HG03432 (cell line): ENCODE results near the gene LMO7.

Experiments used
- ATAC-seq: cut with Tn5 transposase; IDR thresholded peaks from one replicate; pipeline ENCODE4 v1.9.1; 2021; ENCODE audit warnings: mild to moderate bottlenecking, moderate library complexity; ENCODE audit not compliant: unreplicated experiment

Gene LMO7

DNA sequence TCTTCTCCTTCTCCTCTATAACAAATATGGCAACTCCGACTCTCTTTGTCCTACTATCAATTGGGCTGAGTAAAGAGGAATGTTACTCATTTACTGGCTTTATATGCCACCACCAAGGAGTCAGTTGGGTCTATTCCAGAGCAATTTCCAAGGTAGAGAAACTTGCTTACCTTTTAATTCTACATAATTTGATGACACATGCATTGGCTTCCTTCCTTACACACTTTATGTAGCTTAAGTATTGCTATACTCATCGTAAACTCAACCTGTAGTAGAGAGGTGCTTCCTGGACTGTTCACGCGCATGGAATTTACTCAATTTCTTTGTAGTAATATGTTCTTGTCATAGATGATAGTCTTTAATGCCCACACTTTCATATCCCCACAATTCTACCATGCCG, 160.7 kb downstream of the LMO7 start:
- ATAC-seq = no peak

DNA sequence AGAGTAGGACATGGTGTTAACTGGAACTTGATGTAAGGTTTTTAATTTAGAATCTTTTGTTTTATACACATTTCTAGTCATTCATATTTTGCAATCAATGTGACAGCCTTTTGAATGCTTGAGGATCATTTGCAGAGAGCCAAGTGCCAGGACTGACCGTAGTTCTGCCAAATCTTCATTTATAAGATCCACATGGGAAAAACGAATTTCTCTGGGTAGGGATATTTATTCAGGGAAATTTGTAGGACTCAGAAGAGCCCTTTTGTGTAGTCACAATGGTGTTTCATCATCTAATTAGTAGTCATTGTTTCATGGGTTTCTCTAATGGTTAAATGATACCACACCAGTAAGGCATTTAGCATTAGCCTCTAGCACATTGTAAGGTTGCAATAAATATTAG, 161.1 kb downstream of the LMO7 start:
- no peak for ATAC-seq

DNA sequence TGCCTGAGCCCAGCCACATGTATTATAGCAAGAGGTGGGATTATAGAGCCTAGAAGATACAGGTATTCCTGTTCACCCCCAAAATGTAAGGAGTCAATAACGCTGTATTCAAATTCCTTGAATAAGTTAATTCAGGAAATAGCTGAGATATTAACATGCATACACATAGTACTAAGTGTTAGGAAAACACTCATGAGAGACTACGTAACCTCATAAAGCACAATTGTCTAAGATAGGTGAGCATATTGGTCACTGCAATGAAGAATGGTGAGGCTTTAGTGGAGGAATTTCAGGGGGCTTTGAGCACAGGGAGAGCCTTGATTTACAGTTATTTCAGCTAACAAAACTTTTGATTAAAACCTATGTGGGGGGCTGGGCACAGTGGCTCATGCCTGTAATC, 161.6 kb downstream of the LMO7 start:
- ATAC-seq = no peak

DNA sequence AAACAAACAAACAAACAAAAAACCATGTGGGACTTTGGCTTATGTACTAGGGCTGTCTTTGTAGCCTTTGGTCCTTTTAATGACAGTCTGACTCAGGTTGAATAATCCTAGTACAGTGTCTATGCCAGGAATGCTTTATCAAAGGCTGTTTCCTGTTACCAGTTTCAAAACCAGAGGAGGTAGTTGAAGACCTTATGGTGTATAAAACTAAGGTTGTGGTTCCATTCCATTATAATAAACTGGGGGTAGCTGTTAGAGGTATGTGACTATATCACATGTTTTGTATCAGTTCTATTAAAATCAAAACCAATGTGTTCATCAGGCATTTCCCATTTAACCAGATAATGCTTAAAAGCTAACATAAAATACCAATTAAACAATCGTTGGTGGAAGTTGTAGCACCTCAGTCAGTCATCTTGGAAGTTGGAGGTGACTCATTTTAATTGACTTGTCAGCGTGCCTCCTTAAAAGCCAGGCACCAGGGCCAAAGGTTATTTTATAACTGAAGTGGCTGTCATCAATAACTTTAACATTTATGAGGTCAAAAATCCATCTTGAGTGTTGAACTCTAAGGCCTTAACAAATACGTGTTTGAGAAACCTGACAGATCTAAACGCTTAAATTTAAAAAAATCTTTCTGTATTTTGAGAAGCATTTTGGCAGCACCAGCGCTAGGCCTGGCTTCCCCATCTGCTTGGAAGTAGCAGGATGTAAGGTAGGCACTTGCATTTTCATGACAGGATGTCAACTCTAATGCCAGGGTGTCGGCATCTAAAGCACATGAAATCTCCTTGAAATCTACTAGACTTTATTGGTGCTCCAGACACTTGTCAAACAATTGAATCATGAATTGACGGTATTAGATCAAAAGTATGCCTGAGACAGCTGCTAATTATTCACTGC, 162.5 kb downstream of the LMO7 start:
- no peak for ATAC-seq

DNA sequence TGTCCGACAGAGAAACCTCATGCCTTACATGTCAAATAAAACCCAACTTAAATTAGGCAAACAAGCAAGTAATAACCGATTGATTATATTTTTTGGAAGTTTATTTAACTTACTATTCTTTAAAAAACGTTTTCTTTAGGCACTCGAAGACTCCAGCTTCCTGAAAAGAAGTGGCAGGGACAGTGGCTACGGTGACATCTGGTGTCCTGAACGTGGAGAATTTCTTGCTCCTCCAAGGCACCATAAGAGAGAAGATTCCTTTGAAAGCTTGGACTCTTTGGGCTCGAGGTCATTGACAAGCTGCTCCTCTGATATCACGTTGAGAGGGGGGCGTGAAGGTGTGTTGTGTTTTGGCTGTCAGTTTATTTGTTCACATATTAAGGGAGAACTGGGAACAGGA, 164.4 kb downstream of the LMO7 start:
- ATAC-seq = no peak

DNA sequence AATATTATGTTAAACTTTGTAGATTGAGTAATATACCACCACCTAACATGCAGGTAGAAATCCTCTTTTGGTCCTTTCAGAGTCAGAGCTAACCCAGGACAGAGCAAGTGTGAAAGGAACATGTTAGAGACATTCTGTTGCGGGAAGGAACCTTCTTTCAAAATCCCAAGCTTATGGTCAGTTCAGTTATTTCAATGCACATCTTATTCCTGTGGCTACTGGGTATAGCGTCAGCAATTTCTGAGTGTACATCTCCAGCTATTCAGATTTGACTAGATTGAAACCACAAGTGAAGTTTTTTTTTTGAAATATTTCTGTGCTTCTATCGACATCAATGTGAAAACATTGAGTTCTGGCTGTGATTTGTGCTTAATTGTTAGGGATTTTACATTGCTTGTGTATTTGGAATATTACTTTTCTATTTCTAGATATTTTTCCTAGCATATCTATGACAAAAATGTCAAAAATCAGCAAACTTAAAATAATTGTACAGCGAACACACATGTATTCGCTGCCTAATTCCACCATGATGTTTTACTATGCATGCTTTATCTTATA, 165.3 kb downstream of the LMO7 start:
- ATAC-seq = no peak

DNA sequence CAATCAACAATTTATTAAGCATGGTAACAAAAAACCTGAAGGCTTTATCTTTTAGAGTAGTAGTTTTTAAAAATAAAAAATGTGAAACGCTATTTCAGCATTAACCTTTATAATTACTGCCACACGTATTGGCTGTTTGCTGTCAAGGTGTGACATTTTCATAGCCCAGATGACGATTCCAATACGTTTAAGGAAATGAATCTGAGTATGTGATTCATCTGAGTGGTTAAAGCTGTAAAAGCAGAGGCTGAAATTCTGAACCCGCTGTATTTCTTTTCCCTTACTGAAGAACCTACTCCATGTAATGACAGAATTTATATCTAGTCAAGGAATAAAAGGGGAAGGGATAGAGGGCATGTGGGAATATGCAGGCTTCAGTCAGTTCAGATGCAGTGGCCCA, 166.0 kb downstream of the LMO7 start:
- ATAC-seq = no peak

DNA sequence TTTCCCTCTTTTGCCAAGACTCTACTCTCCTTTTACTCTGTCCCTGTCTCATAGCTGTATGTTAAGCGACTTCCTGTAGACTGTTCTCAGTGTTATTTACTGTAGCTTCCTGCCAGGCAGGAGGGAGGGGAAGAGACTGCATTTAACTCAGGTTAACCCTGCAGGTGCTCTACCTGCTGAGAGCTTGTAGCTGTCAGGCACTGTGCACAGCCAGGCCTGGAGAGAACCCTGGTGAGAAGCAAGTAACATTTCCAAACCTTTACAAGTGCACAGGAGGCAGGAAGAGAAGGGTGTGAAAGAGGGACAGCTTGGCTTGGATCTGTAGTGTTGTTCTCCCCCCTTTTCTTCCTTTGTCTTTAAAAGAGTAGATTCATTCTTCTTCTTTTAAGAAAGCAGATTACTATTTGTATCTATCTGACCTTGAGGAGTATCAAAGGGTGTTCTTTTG, 167.1 kb downstream of the LMO7 start:
- ATAC-seq = no peak

DNA sequence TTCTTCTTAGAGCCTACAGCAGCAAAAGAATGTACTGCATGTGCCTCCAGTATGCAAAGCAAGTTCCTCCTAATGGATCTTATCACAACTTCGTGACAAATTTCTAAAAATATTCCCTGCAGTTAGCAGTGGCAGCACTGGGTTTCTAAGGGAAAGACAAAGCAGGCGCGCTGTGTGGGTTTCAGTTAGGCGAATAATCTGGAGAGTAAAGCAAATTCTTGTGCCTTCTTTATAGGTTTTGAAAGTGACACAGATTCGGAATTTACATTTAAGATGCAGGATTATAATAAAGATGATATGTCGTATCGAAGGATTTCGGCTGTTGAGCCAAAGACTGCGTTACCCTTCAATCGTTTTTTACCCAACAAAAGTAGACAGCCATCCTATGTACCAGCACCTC, 167.9 kb downstream of the LMO7 start:
- no peak for ATAC-seq

DNA sequence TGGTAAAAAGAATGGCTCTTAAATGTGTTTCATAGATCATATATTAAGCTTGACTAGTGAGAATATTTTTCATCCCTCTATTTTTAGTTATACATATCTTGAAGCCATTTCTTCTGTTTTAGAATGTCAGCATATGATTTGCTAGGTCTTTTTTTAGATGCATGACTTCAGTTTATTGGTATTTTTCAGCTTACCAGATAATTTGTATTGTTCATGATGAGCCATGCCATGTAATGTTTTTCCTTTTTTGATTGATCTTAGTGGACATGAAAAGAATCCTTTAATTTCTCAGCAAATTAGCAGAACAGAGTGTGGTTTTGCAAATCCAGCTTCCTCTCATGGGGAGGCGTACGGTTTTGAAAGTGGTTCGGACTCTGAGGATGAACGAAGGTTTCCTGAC, 168.5 kb downstream of the LMO7 start:
- ATAC-seq = no peak

DNA sequence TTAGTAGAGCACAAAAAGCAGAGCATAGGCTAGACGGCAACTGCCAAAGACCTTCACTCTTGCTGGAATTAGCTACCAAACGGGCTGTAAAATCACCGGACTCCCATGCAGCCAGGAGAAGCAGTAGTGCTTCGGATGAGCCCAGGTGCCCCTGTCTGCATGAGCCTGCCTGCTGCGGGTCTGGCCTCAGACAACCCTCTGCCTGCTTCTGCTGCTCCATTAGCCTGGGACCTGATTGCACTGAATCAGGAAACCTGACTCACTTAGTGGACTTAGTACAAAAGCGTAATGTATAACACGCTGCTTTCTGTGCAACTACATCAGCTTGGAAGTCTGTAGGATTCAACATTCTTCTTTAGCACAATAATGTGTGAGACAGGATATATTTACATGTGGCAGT, 170.0 kb downstream of the LMO7 start:
- ATAC-seq = no peak

DNA sequence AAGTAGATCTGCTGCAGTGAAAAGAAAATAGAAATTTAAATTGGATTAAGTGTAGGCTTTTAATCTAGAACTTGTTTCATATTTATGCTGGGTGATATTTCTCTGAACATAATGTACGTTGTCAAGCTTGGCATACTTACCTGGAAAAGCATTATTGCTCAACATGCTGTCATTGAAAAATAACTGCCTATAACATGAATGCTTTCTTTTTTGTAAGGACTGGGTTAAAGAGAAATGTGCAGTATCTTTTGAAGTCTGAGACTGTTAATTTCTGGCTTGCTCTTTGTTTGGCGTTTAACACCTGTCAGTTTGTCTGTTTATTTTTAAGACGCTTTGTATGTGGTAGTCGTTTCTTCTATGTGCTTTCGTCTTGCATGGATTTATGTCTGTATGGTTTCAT, 175.2 kb downstream of the LMO7 start:
- no peak for ATAC-seq

DNA sequence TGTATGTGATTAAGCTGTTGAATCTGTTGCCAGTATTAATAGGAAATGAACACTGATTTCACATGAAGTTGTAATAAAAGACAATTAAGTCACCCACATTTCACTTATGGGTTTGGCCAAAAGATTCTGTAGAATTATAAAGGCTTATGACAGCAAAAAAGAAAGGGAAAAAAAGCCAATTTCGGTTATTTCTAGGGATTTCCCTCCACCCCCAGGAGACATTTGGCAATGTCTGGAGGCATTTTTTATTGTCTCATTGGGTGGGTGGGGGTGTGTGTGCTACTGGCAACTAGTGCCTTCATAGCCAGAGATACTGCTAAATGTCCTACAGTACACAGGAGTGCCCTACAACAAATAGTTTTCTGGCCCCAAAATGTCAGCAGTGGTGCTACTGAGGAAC, 175.7 kb downstream of the LMO7 start:
- ATAC-seq = no peak

DNA sequence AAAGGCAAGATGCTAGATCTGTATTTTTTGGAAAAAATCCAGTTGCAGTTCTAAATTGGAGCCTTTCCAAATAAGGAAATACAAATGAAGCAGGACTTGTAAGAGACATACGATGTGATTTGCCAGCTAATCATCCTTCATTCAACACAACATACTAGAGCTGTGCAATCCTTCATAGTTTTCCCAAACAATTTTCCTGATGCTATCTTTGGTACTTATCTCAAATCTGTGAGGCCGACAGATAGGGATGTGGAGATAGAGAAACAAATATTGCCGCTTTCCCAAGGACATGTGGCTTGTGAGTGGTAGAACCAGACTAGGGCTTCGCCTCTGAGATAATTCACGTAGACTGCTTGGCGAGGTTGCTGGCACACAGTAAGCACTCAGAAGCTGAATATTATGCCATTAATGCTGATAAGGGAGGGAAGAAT, 176.6 kb downstream of the LMO7 start:
- no peak for ATAC-seq

DNA sequence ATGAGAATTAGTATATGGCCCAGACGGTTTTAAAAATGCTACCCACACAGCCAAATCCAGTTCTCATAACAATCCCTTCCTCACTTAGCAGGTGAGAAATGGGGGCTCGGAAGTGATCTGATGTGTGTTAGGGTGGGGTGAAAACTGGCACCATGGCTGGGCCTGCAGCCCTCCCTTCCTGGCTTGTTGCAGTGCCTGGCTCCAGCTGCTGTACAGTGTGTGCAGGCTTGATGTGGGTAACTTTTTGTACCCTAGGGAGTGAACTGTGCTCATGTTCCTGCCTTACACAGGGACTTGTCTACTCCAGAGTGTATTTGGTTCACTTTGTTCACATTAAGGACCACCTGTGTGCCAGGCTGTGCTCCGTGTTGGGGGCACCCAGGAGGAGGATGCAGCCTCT, 177.2 kb downstream of the LMO7 start:
- ATAC-seq = no peak

DNA sequence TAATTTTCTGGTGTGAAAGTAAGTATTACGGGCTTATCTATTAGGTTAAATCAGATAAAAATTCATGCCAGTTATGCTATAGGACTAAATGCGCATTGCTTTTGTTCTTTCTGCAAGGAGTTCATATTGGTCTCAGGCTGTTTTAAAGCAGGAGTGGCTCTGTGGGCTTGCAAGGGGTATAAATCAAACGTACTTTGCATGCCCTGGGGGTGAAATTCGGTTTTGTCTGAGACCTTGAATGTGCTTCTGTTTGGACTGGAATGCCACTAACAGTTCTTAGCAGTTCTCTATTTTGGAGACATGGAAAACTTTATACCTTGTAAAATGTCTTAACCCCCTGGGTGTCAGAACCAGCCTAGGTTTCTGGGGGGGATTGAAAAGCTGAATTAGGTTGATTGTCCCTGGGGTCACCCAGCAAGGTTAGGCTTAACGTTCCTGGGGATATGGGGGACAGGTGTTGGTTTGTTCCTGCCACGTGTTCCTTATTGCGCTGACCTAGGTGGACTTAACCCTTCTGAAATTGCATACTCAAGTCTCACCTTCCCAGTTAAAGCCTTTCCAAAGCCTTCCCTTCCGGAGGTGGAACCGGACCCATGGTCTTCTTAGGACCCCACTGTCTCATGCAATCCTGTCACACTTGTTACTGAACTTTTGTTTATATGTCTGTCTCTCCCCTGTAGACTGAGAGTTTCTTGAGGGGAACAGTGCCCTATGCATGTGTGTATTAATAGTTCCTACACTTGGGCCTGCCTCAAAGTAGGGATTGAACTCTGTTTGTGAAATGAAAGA, 182.2 kb downstream of the LMO7 start:
- no peak for ATAC-seq

DNA sequence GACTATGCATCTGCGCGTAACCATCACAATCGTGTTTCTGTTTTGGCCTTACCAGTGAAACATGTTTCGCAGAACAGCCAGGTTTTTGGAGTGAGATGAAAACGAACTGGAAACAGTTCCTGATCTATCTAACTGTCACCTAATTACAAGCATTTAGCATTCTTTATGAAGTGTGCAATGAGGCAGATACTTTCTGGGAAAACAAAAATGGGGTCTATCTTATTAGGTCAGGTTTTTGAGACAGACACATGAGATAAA, 182.8 kb downstream of the LMO7 start:
- ATAC-seq = no peak

DNA sequence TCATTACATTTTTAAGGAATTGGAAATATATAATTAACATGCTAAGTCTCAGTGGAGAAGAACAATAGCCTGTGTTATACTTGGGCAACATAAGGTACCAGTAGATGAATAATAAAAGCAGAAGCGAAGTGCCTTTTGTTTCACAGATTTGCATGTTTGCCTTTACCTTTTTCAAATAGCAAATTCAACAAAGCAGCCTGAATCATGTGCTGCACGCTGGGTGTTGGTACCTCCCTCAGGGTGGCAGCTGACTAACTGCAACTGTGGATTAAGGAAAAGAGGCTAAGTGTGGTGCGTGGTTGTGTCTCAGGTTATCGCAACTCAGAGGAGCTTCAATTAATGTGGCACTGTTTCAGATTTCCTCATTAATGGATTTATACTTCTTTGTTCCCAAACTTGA, 189.0 kb downstream of the LMO7 start:
- ATAC-seq = peak; percentile 20

DNA sequence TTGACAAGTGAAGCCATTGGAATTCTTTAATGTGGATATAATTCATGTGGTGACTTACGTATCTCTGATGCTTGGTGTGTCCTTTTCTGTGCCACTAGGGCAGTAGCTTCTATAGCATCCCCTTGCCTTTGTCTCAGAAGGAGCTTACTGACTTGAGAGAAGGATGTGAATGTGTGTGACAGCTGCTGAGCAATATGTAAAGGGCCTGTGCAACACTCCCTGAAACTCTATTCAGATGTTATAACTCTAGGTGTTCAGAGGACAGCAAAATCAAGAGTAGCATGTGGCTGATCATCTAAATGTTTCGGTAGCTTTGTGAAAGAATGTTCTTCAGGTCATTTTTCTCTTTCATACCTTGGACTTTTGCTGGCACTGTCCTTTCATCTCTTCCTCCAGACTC, 189.5 kb downstream of the LMO7 start:
- ATAC-seq = peak; percentile 67

DNA sequence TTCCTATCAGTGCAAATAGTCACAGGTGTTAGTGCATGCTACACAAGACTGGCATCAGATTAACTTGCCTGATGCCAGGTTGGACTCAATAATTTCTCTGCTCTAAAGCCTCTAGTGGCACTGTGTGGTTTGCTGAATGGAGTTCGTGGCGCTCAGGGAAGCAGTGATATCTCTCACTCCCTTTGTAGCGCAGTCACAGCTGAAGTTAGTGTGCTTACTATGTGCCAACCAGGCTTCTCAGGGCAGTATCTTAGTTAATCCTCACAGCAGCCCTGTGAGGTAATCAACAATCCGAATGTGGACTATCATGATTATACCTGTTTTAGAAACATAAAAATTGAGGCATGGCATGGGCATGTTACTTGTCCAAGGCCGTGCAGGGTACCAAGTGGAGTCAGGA, 190.3 kb downstream of the LMO7 start:
- no peak for ATAC-seq

DNA sequence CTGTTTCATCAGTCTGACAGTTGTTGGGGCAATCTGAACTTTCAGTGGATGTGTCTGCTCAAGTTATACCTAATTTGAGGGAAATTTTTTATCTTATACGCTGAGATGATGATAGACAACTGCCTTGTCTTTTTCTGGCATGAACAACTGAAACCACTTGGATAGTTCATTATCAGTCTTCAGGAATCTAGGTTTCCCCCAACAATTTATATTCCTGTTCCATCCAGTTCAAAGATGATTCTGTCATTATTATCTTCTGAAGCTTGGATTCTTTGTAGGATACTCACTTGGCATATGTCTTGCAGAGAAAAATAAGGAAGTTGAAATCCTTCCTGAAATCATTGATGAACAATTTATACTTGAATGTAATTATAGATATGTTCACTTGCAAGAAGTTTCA, 193.7 kb downstream of the LMO7 start:
- ATAC-seq = no peak

DNA sequence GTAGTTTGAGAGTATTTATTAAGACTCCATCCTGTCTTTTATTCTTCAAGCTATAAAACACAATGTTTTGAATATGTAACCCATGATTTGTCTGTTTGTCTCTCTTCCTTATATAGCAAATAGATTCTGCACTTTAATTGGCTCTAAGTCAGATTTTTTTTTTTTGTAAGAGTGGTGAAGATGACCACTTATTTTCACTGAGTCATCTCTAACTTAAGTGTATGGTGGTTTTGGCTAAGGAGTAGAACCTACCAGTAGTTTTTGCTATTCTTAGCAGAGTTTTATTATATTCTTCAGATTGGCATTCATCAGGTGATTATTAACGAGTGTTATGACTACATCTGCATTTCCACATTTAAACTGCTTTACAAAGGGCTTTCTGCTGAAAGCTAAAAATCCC, 194.7 kb downstream of the LMO7 start:
- ATAC-seq = no peak
